ENCODE data around the gene HHEX.
"Not testable (repeated sequence)": the region's sequence is repeated elsewhere in the genome, so short reads cannot be mapped to it uniquely, and the experiment has no call there.

HHEX gene

GRCh38 chr10:92740762-92741161, 51.0 kb downstream of the HHEX start:
- DNase-seq: no peak

GRCh38 chr10:92741741-92742140, 52.0 kb downstream of the HHEX start:
- DNase-seq: not testable (repeated sequence)

DNA sequence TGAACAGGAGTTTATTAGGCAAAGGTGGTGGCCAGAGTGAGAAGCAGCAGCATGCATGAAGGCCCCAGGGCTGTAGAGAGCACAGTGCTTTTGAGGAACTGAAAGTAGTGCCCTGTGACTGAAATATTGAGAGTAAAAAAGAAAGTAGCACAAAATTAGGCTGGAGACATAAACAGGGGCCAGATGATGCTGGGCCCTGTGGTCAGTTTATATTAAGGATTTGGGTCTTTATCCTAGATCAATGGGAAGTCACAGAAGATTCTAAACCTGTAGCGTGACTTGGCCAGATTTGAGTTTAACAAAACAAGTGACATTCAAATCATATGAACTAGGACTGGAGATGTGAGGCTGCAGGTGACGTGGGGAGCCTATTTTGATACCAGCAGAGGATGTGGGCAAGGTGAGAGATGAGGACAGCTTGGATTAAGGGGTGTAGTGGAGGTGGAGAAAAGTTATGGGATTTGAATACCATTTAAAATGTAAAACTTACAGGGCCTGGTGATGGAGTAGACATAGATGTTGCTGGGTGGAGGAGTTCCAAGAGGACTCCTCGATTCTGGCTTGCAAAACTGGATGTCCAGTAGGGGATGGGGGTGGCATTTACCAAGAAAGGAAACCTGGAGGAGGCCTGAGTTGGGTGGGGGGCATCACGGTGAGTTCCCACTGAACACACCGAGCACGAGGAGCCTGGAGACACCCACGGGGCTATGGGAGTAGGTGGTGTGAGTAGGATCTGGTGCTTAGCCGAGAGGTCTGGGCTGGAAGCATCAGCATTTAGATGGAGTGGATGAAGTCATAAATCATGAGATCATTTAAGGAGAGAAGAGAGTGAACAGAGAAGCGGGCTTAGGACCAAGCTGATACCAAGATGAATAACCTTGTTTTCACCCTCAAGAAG, 52.8 kb downstream of the HHEX start:
- DNase-seq: no peak

All from right forelimb (tissue), 1 donor.